Naive thymus-derived CD8-positive, alpha-beta T cell (primary cell): ENCODE results near the gene NTMT2. TPM values are rescaled to one million over a fixed set of nuclear protein-coding genes. Genes with fewer than 3 reads are reported as not detected.
A peak's percentile ranks its signal among the peaks of the same experiment; 100 is the strongest.

ENCODE experiments used
- ATAC-seq, 2 donors: fragments of 150-1000 bp; cut with Tn5 transposase in 1 of 2; sonication (Bioruptor Pico), chemical (Tn5 transposase) in 1 of 2; 1 replicate in 1 of 2; 2 replicates in 1 of 2; pipeline ENCODE4 v1.10.0; 2021; ENCODE audit warnings: mild to moderate bottlenecking in 2 of 2, moderate library complexity in 2 of 2
- POLR2A ChIA-PET: fragments of 350-600 bp; sonication (Branson Sonifier 250); formaldehyde crosslinking; loops from one replicate; lab custom pipeline; 2021; ENCODE audit warnings: antibody characterized with exemption; lab: Charles Lee
- DNase-seq, 10 donors: peaks; one replicate each; pipeline versions ENCODE4 v3.0.0 to v3.0.0-alpha.2; 2020 to 2022
- H3K27ac Mint-ChIP-seq, 10 donors: one replicate each; pipeline ENCODE4 v1.8.0; 2020 to 2022; ENCODE audit warnings: mild to moderate bottlenecking in 10 of 10, mixed read lengths in 10 of 10, moderate library complexity in 4 of 10, inconsistent platforms in 1 of 10
- H3K27me3 Mint-ChIP-seq, 5 donors: one replicate each; pipeline ENCODE4 v1.8.0; 2021 to 2022; ENCODE audit warnings: mixed read lengths in 5 of 5
- H3K36me3 Mint-ChIP-seq, 3 donors: one replicate each; pipeline ENCODE4 v1.8.0; 2020 to 2022; ENCODE audit warnings: mixed read lengths in 3 of 3, mild to moderate bottlenecking in 2 of 3, inconsistent platforms in 1 of 3
- H3K4me1 Mint-ChIP-seq, 4 donors: one replicate each; pipeline ENCODE4 v1.8.0; 2021 to 2022; ENCODE audit warnings: mixed read lengths in 4 of 4
- H3K4me3 Mint-ChIP-seq, 10 donors: one replicate each; pipeline ENCODE4 v1.8.0; 2020 to 2022; ENCODE audit warnings: mild to moderate bottlenecking in 10 of 10, mixed read lengths in 10 of 10, moderate library complexity in 6 of 10, inconsistent platforms in 1 of 10
- H3K9me3 Mint-ChIP-seq, 9 donors: one replicate each; pipeline ENCODE4 v1.8.0; 2020 to 2022; ENCODE audit warnings: mixed read lengths in 9 of 9, mild to moderate bottlenecking in 3 of 9, inconsistent platforms in 1 of 9, moderate library complexity in 1 of 9
- polyA plus RNA-seq, 3 donors: library from polyadenylated mRNA; unstranded; fragments of 300-500 nt; fragmentation: Illumina TruSeq; gene quantifications; one replicate each; pipeline ENCODE4 v1.2.3, GENCODE V29; 2021
- total RNA-seq, 8 experiments: library from RNA in 2 of 8; stranded (reverse) in 2 of 8; gene quantifications; one replicate each; pipeline ENCODE4 v1.2.3 and lab custom pipeline; 2021 to 2026

NTMT2 gene
- total and polyA plus RNA-seq, 5 experiments from 2014 or later, result not detected

DNA sequence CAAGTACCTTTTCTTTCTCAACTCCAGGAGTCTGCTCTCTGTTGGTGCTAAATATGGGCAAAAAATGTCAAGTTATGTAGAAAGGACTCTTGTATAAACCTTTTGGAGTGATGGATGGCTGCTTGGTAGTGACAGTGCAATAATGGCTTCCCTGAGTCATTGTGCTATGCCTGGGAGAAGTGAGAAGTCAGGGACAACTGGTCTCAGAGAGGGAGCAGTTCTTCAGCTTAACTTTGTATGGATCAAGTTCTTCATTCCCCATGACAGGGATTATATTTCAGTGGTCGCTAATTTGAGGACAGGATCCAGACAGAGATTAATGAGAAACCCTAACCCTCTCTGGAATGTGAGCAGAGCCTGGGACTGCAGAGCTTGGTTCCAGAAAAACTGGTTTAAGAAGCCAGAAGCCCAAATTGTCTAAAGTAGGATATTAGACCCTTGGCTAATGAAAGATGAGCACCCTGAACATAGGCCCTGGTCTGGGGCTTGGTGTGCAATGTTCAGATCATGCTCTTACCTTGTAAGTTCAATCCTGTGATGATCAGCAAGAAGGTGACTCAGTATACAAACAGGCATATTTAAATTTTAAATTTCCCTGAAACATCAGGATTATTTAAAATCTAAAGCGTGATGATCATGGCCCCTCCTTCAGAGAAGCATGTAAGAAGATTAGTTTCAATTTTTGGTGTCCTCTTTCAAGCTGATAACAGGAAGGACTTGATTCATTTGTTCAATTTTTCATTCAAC is 50.9 kb downstream of the NTMT2 start:
- Mint-ChIP-seq H3K9me3 (peaks cover 0 to 7% (median 2%) of the 10 kb centered on the region in 9 donors), H3K4me1 (no peaks in the 10 kb centered on the region), H3K27me3 (peaks cover 5 to 47% (median 14%) of the 10 kb centered on the region in 5 donors), H3K36me3 (no peaks in the 10 kb centered on the region), H3K4me3 (no peak overlapping the region), H3K27ac (no peak overlapping the region)
- POLR2A ChIA-PET, result no interaction called here
- no peak for DNase-seq
- ATAC-seq, result no peak

DNA sequence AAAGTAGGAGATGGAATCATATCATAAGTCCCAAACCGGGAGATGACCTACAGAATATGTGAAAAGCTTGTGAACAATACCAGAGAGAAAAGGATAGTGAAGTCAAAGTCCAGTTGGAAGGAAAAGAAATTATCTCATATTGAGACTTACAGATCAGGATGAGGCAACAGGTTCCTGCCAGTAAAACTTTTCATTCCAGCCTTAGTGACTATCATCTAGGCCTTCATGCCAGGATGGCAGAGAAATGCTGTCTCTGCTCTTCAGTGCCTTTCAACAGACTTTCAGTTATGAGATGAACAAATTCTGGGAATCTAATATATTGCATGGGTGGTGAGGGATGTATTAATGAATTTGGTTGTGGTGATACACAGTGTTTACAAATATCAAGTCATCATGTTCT is 52.3 kb downstream of the NTMT2 start:
- DNase-seq, result no peak
- POLR2A ChIA-PET, result no interaction called here
- no peak overlapping the region for H3K27ac Mint-ChIP-seq
- peaks cover 0 to 6% (median 0%) of the 10 kb centered on the region in 9 donors for H3K9me3 Mint-ChIP-seq
- ATAC-seq, result no peak
- H3K27me3 Mint-ChIP-seq, result peaks cover 7 to 47% (median 18%) of the 10 kb centered on the region in 5 donors
- H3K4me1 Mint-ChIP-seq, result no peaks in the 10 kb centered on the region
- no peaks in the 10 kb centered on the region for H3K36me3 Mint-ChIP-seq
- H3K4me3 Mint-ChIP-seq, result no peak overlapping the region

DNA sequence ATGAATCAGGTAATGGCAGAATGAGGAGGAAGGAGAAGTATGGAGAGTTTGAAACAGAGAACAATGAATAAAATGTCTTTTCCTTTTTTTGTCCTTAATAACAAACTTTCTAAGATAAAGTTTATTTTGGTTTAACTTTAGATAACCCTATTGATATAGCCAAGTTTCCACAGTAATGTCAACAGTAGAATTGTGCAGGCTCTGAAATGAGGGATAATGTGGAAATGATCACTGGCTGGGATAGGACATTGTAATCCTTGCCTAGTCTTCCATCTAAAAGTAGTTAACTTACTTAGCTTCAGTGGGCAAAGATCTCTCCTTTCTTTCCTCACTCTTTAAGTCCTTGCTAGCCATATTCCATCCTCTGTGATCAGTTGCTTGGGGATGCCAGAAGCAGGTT is 52.8 kb downstream of the NTMT2 start:
- H3K27me3 Mint-ChIP-seq, result peaks cover 7 to 46% (median 21%) of the 10 kb centered on the region in 5 donors
- H3K4me1 Mint-ChIP-seq, result no peaks in the 10 kb centered on the region
- no peaks in the 10 kb centered on the region for H3K36me3 Mint-ChIP-seq
- peaks cover 0 to 6% (median 0%) of the 10 kb centered on the region in 9 donors for H3K9me3 Mint-ChIP-seq
- POLR2A ChIA-PET, result no interaction called here
- DNase-seq (no peak), ATAC-seq (no peak)
- no peak overlapping the region for H3K4me3 Mint-ChIP-seq
- H3K27ac Mint-ChIP-seq, result no peak overlapping the region

GRCh38 chr1:170200161-170200560 is 54.4 kb downstream of the NTMT2 start:
- Mint-ChIP-seq H3K4me3 (no peak overlapping the region), H3K27me3 (peaks cover 6 to 33% (median 18%) of the 10 kb centered on the region in 5 donors), H3K4me1 (no peaks in the 10 kb centered on the region), H3K27ac (no peak overlapping the region), H3K36me3 (no peaks in the 10 kb centered on the region), H3K9me3 (peaks cover 0 to 3% (median 0%) of the 10 kb centered on the region in 9 donors)
- POLR2A ChIA-PET, result no interaction called here
- ATAC-seq, result no peak
- DNase-seq, result no peak

DNA sequence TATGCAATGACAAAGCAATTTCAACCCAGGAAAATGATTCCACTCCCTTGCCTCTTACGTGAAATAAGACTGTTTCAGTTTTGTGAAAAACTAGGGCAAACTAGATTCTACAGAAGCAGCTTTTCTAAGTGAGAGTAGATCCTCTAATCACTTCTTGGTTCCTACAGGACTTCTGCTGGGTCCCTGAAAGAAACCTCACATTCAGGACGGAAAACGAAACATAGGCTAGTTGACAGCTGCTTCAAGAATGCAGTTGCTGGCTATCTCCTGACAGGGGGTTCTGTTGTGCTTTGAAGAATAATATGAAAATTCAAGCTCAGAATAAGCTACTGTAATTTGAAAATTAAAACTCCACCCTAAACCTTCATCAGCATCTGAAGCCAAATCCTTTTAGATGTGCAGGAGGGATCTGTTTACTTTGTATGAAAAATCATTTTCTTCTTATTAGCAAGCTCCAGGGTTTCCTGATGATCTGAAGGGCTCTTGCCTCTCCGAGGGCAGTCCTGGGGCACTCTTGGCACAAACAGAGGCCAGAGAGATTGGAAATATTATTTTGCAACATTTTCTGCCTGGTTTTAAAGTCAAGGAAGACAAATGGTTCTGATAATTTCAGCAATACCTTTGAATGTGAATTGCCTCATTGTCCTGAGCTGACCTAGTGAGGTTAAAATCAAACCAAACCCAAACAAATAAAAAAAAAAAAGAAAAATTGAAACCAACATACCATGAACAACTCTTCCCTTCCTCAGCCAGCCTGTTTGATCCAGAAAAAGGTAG is 55.0 kb downstream of the NTMT2 start:
- Mint-ChIP-seq H3K27me3 (peaks cover 9 to 36% (median 18%) of the 10 kb centered on the region in 5 donors), H3K4me3 (no peak overlapping the region), H3K36me3 (no peaks in the 10 kb centered on the region), H3K9me3 (peaks cover 0 to 3% (median 0%) of the 10 kb centered on the region in 9 donors), H3K4me1 (no peaks in the 10 kb centered on the region), H3K27ac (no peak overlapping the region)
- POLR2A ChIA-PET, result no interaction called here
- no peak for ATAC-seq
- DNase-seq, result no peak

- H3K4me1 Mint-ChIP-seq, result no peaks in the 10 kb centered on the region
These were observed 57.9 kb downstream of the NTMT2 start for GRCh38 chr1:170203693-170204092.

GRCh38 chr1:170204121-170204520 is 58.4 kb downstream of the NTMT2 start:
- H3K27ac Mint-ChIP-seq, result no peak overlapping the region
- POLR2A ChIA-PET, result no interaction called here
- no peak for DNase-seq
- no peaks in the 10 kb centered on the region for H3K4me1 Mint-ChIP-seq
- H3K27me3 Mint-ChIP-seq, result peaks cover 8 to 30% (median 17%) of the 10 kb centered on the region in 5 donors
- ATAC-seq, result no peak
- H3K4me3 Mint-ChIP-seq, result no peak overlapping the region
- H3K36me3 Mint-ChIP-seq, result peaks cover 0 to 7% (median 0%) of the 10 kb centered on the region in 3 donors
- peaks cover 0 to 12% (median 7%) of the 10 kb centered on the region in 9 donors for H3K9me3 Mint-ChIP-seq

More at GRCh38 chr1:170203693-170204092, 57.9 kb downstream of the NTMT2 start:
- POLR2A ChIA-PET, result no interaction called here
- Mint-ChIP-seq H3K9me3 (peaks cover 0 to 12% (median 7%) of the 10 kb centered on the region in 9 donors), H3K27me3 (peaks cover 8 to 34% (median 17%) of the 10 kb centered on the region in 5 donors), H3K4me3 (no peak overlapping the region), H3K27ac (no peak overlapping the region), H3K36me3 (peaks cover 0 to 7% (median 0%) of the 10 kb centered on the region in 3 donors)
- ATAC-seq, result no peak
- DNase-seq, result no peak

GRCh38 chr1:170205301-170205700 is 59.5 kb downstream of the NTMT2 start:
- Mint-ChIP-seq H3K27ac (no peak overlapping the region), H3K9me3 (peaks cover 0 to 12% (median 7%) of the 10 kb centered on the region in 9 donors), H3K36me3 (peaks cover 0 to 7% (median 0%) of the 10 kb centered on the region in 3 donors), H3K4me3 (no peak overlapping the region), H3K4me1 (no peaks in the 10 kb centered on the region), H3K27me3 (peaks cover 9 to 24% (median 16%) of the 10 kb centered on the region in 5 donors)
- DNase-seq (no peak), ATAC-seq (no peak)
- POLR2A ChIA-PET, result no interaction called here

DNA sequence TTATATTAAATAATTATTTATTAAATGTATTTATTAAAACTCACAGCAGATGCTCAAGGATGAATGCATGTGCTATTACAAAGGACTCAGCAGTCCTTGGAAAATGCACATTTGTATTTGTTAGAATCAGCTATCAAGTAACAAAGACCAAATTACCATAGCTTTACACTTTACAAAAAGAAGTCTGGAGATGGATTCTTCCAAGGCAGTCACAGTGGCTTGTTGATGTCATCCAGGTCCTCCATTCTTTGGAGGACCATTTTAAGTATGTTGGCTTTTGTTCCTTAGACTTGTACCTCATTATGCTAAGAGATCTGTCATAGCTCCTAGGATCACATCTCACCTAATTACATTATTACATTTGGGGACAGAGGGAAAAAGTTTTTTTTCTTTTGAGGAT is 63.4 kb downstream of the NTMT2 start:
- H3K9me3 Mint-ChIP-seq, result peaks cover 0 to 12% (median 7%) of the 10 kb centered on the region in 9 donors
- H3K4me3 Mint-ChIP-seq, result no peak overlapping the region
- H3K27me3 Mint-ChIP-seq, result peaks cover 9 to 38% (median 20%) of the 10 kb centered on the region in 5 donors
- DNase-seq (no peak), ATAC-seq (no peak)
- H3K27ac Mint-ChIP-seq, result no peak overlapping the region
- POLR2A ChIA-PET, result no interaction called here
- H3K36me3 Mint-ChIP-seq, result peaks cover 0 to 7% (median 0%) of the 10 kb centered on the region in 3 donors
- H3K4me1 Mint-ChIP-seq, result no peaks in the 10 kb centered on the region

- Mint-ChIP-seq H3K27me3 (peaks cover 18 to 49% (median 24%) of the 10 kb centered on the region in 5 donors), H3K9me3 (peaks cover 0 to 12% (median 7%) of the 10 kb centered on the region in 9 donors), H3K4me3 (no peak overlapping the region), H3K4me1 (peaks cover 0 to 3% (median 0%) of the 10 kb centered on the region in 4 donors), H3K27ac (no peak overlapping the region), H3K36me3 (peaks cover 0 to 7% (median 0%) of the 10 kb centered on the region in 3 donors)
- POLR2A ChIA-PET, result no interaction called here
- DNase-seq (no peak), ATAC-seq (no peak)
These were observed 64.4 kb downstream of the NTMT2 start for GRCh38 chr1:170210142-170210541.

DNA sequence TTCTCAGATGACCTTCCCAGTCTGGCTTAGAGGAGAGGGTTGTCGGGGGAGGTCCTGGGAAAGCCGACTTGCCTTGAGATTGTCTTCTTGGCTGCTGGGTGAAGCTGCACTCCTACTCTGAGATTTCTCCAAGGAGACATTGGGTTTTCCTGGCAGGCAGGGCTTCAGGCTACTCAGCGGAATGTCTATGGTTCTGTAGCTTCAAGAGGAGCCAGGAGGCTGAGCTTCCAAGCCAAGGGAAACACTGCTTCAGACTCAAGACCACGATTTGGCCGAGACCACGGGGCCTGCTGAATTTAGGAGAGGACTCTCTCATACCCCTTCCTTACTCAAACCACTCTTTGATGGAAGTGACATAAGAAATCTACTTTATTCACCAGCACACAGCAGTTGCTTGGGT is 67.8 kb downstream of the NTMT2 start:
- Mint-ChIP-seq H3K4me1 (peaks cover 0 to 3% (median 0%) of the 10 kb centered on the region in 4 donors), H3K27ac (no peak overlapping the region), H3K9me3 (peaks cover 0 to 2% (median 0%) of the 10 kb centered on the region in 9 donors), H3K36me3 (no peaks in the 10 kb centered on the region), H3K27me3 (peaks cover 19 to 59% (median 29%) of the 10 kb centered on the region in 5 donors), H3K4me3 (no peak overlapping the region)
- POLR2A ChIA-PET, result no interaction called here
- DNase-seq, result no peak
- ATAC-seq, result no peak

GRCh38 chr1:170214117-170215032 is 68.6 kb downstream of the NTMT2 start:
- Mint-ChIP-seq H3K27ac (peak overlapping the region in 2 of 10 donors; percentile 16 to 17), H3K27me3 (peaks cover 20 to 59% (median 31%) of the 10 kb centered on the region in 5 donors), H3K9me3 (peaks cover 0 to 2% (median 0%) of the 10 kb centered on the region in 9 donors), H3K4me3 (no peak overlapping the region), H3K36me3 (no peaks in the 10 kb centered on the region), H3K4me1 (peaks cover 0 to 3% (median 0%) of the 10 kb centered on the region in 4 donors)
- DNase-seq (no peak), ATAC-seq (no peak)
- POLR2A ChIA-PET, result no interaction called here
